ENCODE measurements around the gene NPC1L1.

- no peak for TF ChIP-seq EZH2 (IDR thresholded peaks at IDR 0.05)
- TF ChIP-seq POLR2AphosphoS5 (IDR thresholded peaks at IDR 0.05; ENCODE audit: borderline replicate concordance, low read depth, low read length) = no peak
Observed at GRCh38 chr7:44530990-44531389, 10.1 kb downstream of the NPC1L1 start.

All from SK-N-MC (cell line).